SK-N-SH (cell line): ENCODE results near the gene TGFA. TPM values are rescaled to one million over a fixed set of nuclear protein-coding genes. Genes with fewer than 3 reads are reported as not detected.

Source experiments
- CTCF ChIA-PET: fragments of 300-600, 350-600 bp; formaldehyde crosslinking; extraction: SDS; loops from one replicate; lab custom pipeline; 2021; lab: Yijun Ruan, JAX
- POLR2A ChIA-PET: fragments of 350-600 bp; sonication (Branson Sonifier 250); formaldehyde crosslinking; extraction: SDS; loops from one replicate; lab custom pipeline; 2020; ENCODE audit warnings: antibody characterized with exemption, inconsistent platforms; lab: Yijun Ruan, JAX
- DNase-seq: peaks from one replicate; pipeline ENCODE4 v3.0.0; 2012
- H2AFZ ChIP-seq: fragments of 200-600 bp; sonication (generic); 2 replicates; pipeline ENCODE4 v1.8.1; 2016; ENCODE audit warnings: antibody characterized with exemption, mild to moderate bottlenecking, low read depth
- H3F3A ChIP-seq: fragments of 200-600 bp; sonication (generic); replicated peaks from 2 replicates; pipeline ENCODE3; 2016; ENCODE audit warnings: antibody characterized with exemption, mild to moderate bottlenecking; ENCODE audit not compliant: insufficient read depth
- H3K27ac ChIP-seq, 2 experiments: fragments of 200-500 bp in 1 of 2; fragments of 200-600 bp in 1 of 2; sonication (Bioruptor generic) in 1 of 2; sonication (generic), shearing (Covaris generic) in 1 of 2; 2 replicates each; pipeline versions ENCODE4 v1.5.1 to v1.6.1; 2014 to 2016; ENCODE audit warnings: low read depth in 2 of 2, inconsistent platforms in 1 of 2, low read length in 1 of 2, mild to moderate bottlenecking in 1 of 2, mixed read lengths in 1 of 2
- H3K27me3 ChIP-seq: fragments of 200-600 bp; sonication (generic), shearing (Covaris generic); 2 replicates; pipeline ENCODE4 v1.6.1; 2016; ENCODE audit warnings: mixed run types; ENCODE audit not compliant: insufficient read depth
- H3K36me3 ChIP-seq, 2 experiments: fragments of 200-500 bp in 1 of 2; fragments of 200-600 bp in 1 of 2; sonication (Bioruptor generic) in 1 of 2; sonication (generic) in 1 of 2; replicated peaks in 1 of 2; 2 replicates each; pipeline versions ENCODE3 to v1.5.1; 2014 to 2016; ENCODE audit warnings: low read length in 1 of 2, mild to moderate bottlenecking in 1 of 2; ENCODE audit not compliant: insufficient read depth in 2 of 2, control insufficient read depth in 1 of 2
- H3K4me1 ChIP-seq, 2 experiments: fragments of 200-500 bp in 1 of 2; fragments of 200-600 bp in 1 of 2; sonication (Bioruptor generic) in 1 of 2; sonication (generic), shearing (Covaris generic) in 1 of 2; 2 replicates each; pipeline versions ENCODE4 v1.5.1 to v1.6.1; 2014 to 2016; ENCODE audit warnings: low read depth in 1 of 2, low read length in 1 of 2, mixed run types in 1 of 2; ENCODE audit not compliant: insufficient read depth in 2 of 2, control insufficient read depth in 1 of 2
- H3K4me2 ChIP-seq: fragments of 200-600 bp; sonication (generic), shearing (Covaris generic); 2 replicates; pipeline ENCODE4 v1.6.1; 2017; ENCODE audit warnings: mixed run types
- H3K4me3 ChIP-seq, 2 experiments: fragments of 200-500 bp in 1 of 2; fragments of 200-600 bp in 1 of 2; sonication (Bioruptor generic) in 1 of 2; sonication (generic), shearing (Covaris generic) in 1 of 2; 2 replicates each; pipeline versions ENCODE4 v1.5.1 to v1.8.1; 2014 to 2016; ENCODE audit warnings: low read depth in 2 of 2, inconsistent platforms in 1 of 2, low read length in 1 of 2, mild to moderate bottlenecking in 1 of 2, mixed read lengths in 1 of 2, moderate library complexity in 1 of 2
- H3K79me2 ChIP-seq: fragments of 200-600 bp; sonication (generic); 2 replicates; pipeline ENCODE4 v1.8.1; 2017; ENCODE audit warnings: mild to moderate bottlenecking; ENCODE audit not compliant: insufficient read depth
- H3K9ac ChIP-seq: fragments of 200-600 bp; sonication (generic); 2 replicates; pipeline ENCODE4 v1.6.1; 2017; ENCODE audit warnings: mixed run types
- H3K9me2 ChIP-seq: fragments of 200-600 bp; sonication (generic); 2 replicates; pipeline ENCODE4 v1.6.1; 2017; ENCODE audit warnings: mixed run types
- H3K9me3 ChIP-seq: fragments of 200-600 bp; sonication (generic); 2 replicates; pipeline ENCODE4 v1.6.1; 2017; ENCODE audit warnings: mixed run types, mild to moderate bottlenecking, moderate library complexity
- H4K20me1 ChIP-seq: fragments of 200-600 bp; sonication (generic); 2 replicates; pipeline ENCODE4 v1.6.1; 2017; ENCODE audit warnings: mild to moderate bottlenecking, mixed run types; ENCODE audit not compliant: insufficient read depth
- CTCF ChIP-seq: fragments of 200-600 bp; sonication (generic); IDR thresholded peaks from 2 replicates; pipeline ENCODE4 v1.6.1; 2017; ENCODE audit warnings: antibody characterized with exemption, mild to moderate bottlenecking, moderate library complexity
- IRF3 ChIP-seq: fragments of 150-350 bp; IDR thresholded peaks from 2 replicates; pipeline ENCODE4 v1.6.1; 2016; ENCODE audit warnings: mild to moderate bottlenecking, low read depth, low read length
- NFIC ChIP-seq: IDR thresholded peaks from 2 replicates; pipeline ENCODE4 v1.4.0; 2012; ENCODE audit warnings: borderline replicate concordance
- NRF1 ChIP-seq: IDR thresholded peaks from 2 replicates; pipeline ENCODE4 v1.6.1; 2012; ENCODE audit warnings: low read depth, mild to moderate bottlenecking, low read length
- RAD21 ChIP-seq: IDR thresholded peaks from 2 replicates; pipeline ENCODE4 v1.6.1; 2012; ENCODE audit warnings: mild to moderate bottlenecking, low read length
- RCOR1 ChIP-seq: fragments of 150-350 bp; IDR thresholded peaks from 2 replicates; pipeline ENCODE4 v1.6.1; 2017; ENCODE audit warnings: antibody characterized with exemption, low read length
- REST ChIP-seq: IDR thresholded peaks from 2 replicates; pipeline ENCODE4 v1.6.1; 2012; ENCODE audit warnings: mild to moderate bottlenecking, low read depth, low read length, moderate library complexity
- RFX5 ChIP-seq: IDR thresholded peaks from 2 replicates; pipeline ENCODE4 v1.6.1; 2012; ENCODE audit warnings: mild to moderate bottlenecking, improper control_type of control experiment, low read length
- SIN3A ChIP-seq: IDR thresholded peaks from 2 replicates; pipeline ENCODE4 v1.6.1; 2012; ENCODE audit warnings: low read depth, mild to moderate bottlenecking, low read length, moderate library complexity, borderline replicate concordance
- SMC3 ChIP-seq: IDR thresholded peaks from 2 replicates; pipeline ENCODE4 v1.6.1; 2012; ENCODE audit warnings: low read depth, low read length, improper control_type of control experiment
- TAF1 ChIP-seq: IDR thresholded peaks from 2 replicates; pipeline ENCODE4 v1.6.1; 2012; ENCODE audit warnings: low read depth, mild to moderate bottlenecking, low read length, moderate library complexity, borderline replicate concordance
- TEAD4 ChIP-seq: IDR thresholded peaks from 2 replicates; pipeline ENCODE4 v1.4.0; 2012; ENCODE audit warnings: mild to moderate bottlenecking, borderline replicate concordance; ENCODE audit not compliant: insufficient read depth
- WGBS: methylation state at CpG from one replicate; pipeline ENCODE4 v1.1.6; 2017; ENCODE audit warnings: low lambda C conversion rate; 5-methylcytosine and 5-hydroxymethylcytosine counted together
- polyA plus RNA-seq, 3 experiments: library from polyadenylated mRNA; depleted of rRNA; stranded (reverse); fragments of >200 nt; gene quantifications; 2 replicates each; pipeline ENCODE4 v1.2.3, GENCODE V29; 2012

TGFA gene
- polyA plus RNA-seq, 1 of the 3 experiments (the other 2 are of a cell fraction) = not detected

- no peak for DNase-seq
- POLR2A ChIA-PET = no interaction called here
Measured at GRCh38 chr2:70536517-70537055, 17.0 kb downstream of the TGFA start.

More at GRCh38 chr2:70536517-70537055, 17.0 kb downstream of the TGFA start:
- no peaks in the 10 kb centered on the region for H3K4me1 ChIP-seq
- H4K20me1 ChIP-seq = no peaks in the 10 kb centered on the region
- H3K27ac ChIP-seq = no peak overlapping the region
- no peaks in the 10 kb centered on the region for H3K9me3 ChIP-seq
- no peak overlapping the region for H3K4me2 ChIP-seq
- WGBS = 60% methylated on average over 2 of the region's 2 CpGs
- H3K36me3 ChIP-seq = no peaks in the 10 kb centered on the region
- no peaks in the 10 kb centered on the region for H3F3A ChIP-seq
- TF ChIP-seq TAF1 = no peak
- no peak for TF ChIP-seq RFX5
- no peak for TF ChIP-seq RCOR1
- TF ChIP-seq IRF3 = no peak
- no peak for TF ChIP-seq CTCF
- no peak for TF ChIP-seq NRF1
- no peak for TF ChIP-seq NFIC
- TF ChIP-seq SIN3A = no peak
- TF ChIP-seq TEAD4 = no peak
- no peak for TF ChIP-seq REST
- TF ChIP-seq SMC3 = no peak
- TF ChIP-seq RAD21 = no peak
- no peaks in the 10 kb centered on the region for H3K9me2 ChIP-seq
- no peak overlapping the region for H2AFZ ChIP-seq
- no peak overlapping the region for H3K4me3 ChIP-seq
- H3K79me2 ChIP-seq = no peaks in the 10 kb centered on the region
- no peak overlapping the region for H3K9ac ChIP-seq
- CTCF ChIA-PET = interaction anchor here (0.8 to 1.2 kb wide), 2 partner anchors 18 to 81 kb away, joined by 3 read pairs; no protein-coding TSS in a partner anchor
- H3K27me3 ChIP-seq = peaks cover 4% of the 10 kb centered on the region; the same call in 1 of the 2 replicates
